ENCODE data around the gene FXYD3.
"Not testable (repeated sequence)": the region's sequence is repeated elsewhere in the genome, so short reads cannot be mapped to it uniquely, and the experiment has no call there.

FXYD3 gene

DNA sequence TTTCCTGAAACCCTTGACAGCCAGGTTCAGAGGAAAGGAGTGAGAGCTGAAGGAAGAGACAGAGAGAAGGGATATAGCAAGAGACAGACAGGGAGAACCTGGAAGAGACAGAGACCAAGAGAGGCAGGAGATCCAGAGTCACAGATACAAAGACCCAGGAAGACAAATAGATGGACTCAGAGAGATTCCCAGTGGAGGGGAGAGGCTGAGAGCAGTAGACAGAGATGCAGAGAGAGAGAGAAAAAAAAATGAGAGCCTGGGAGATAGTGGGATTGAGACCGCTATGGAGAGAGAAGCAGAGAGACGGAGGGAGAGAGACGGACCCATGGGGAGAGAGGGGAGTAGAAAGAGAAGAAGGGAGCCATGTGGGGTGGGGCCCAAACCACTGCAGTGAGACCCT, 28.2 kb downstream of the FXYD3 start:
- Histone ChIP-seq H3K4me1 (ENCODE audit: insufficient read depth, low read length) (peaks cover 23% of the 10 kb centered on the region), H3K9me3 (ENCODE audit: control insufficient read depth, insufficient read depth, low read length) (no peaks in the 10 kb centered on the region), H3K36me3 (ENCODE audit: insufficient read depth, low read length) (no peaks in the 10 kb centered on the region; the same call in 1 of the 2 replicates), H3K9ac (ENCODE audit: low read depth, low read length) (peak overlapping the region; percentile 47; the same call in 1 of the 2 replicates)

DNA sequence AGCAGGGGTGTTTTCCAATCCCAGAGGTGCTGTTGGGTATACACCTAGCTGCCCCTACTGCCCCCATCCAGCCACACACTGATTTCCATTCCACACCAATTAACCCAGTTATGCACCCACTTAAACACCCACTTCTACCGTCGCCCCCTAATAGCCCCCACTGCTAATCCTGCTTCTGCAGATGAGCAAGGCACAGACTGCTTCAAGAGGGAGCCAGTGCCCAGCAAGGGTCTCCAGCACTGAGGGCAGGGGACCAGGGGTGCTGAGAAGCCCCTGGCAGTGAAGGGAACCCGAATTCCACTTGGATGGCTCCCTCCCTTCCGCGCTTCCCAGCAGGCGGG, 28.6 kb downstream of the FXYD3 start:
- peaks cover 19% of the 10 kb centered on the region for H3K4me1 ChIP-seq (ENCODE audit: insufficient read depth, low read length)
- no peak overlapping the region for H3K9ac ChIP-seq (ENCODE audit: low read depth, low read length)
- H3K36me3 ChIP-seq (ENCODE audit: insufficient read depth, low read length): no peaks in the 10 kb centered on the region; the same call in 1 of the 2 replicates
- H3K9me3 ChIP-seq (ENCODE audit: control insufficient read depth, insufficient read depth, low read length): no peaks in the 10 kb centered on the region

DNA sequence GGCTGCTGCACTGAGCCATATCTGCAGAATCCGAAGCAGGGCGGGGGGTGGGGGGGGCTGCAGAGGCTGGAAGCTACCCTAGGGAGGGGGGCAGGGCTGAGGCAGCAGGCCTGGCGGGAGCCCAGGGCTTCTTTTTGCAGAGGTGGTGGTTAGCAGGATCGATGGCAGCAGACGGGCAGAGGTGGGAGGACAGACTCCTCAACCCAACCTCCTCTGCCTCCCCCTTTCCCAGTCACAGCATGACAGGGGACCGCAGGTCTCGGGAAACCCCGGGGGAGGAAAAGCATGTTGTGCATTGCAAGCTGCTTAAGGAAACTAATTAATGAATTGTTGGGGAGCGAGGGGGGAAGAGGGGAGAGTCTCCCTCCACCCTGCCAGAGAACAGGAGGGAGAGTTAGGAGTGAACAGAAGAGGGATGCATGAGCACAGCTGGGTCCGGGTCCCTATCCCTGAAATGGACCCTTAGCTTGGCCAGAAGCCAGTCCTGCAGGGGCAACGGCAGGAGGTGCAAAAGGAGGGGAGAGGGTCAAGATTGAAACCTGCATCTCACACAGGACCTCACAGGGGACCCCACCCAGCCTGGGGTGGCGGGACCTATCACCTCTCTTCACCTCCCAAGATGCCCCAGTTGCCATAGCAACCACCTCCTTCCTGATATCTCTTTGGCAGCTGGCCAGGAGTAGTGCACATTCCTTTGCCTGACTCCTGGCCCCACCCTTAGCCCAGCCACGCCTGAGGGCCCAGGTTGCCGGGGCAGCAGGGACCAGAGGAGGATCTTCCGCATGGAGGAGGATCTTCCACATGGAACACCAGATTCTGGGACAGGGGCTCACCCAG, 29.2 kb downstream of the FXYD3 start:
- Histone ChIP-seq H3K36me3 (ENCODE audit: insufficient read depth, low read length) (no peaks in the 10 kb centered on the region; the same call in 1 of the 2 replicates), H3K9me3 (ENCODE audit: control insufficient read depth, insufficient read depth, low read length) (no peaks in the 10 kb centered on the region), H3K9ac (ENCODE audit: low read depth, low read length) (no peak overlapping the region), H3K4me1 (ENCODE audit: insufficient read depth, low read length) (peaks cover 14% of the 10 kb centered on the region)

DNA sequence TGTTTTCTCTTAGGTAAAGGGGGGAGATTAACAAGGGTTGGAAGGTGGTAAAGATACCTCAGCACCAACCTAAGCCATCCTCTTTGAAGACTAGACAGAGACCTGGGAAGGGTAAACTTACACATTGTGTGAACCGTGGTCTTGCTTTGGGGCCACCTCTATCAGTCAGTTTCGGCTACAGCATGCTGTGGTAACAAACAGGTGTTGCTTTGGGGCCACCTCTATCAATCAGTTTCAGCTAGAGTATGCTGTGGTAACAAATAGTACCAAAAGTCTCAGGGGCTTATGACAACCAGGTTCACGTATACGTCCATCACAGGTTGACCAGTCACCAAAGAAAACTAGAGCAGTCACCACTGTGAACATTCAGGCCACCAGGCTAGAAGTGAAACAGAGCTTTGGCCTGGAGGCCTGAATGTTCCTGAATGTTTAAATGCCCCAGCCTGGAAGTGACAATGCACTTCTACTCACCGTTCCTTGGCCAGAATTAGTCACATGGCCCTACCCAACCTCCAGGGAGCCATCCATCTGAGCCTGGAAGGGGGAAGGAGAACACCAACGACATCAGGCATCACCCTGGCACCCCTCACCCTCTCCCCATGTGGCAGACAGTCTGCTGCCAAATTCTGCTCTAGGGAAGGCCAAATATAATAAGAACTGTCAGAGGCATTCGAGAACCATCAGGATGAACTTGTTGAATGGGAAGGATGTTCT, 31.3 kb downstream of the FXYD3 start:
- peaks cover 20% of the 10 kb centered on the region for H3K4me1 ChIP-seq (ENCODE audit: insufficient read depth, low read length)
- H3K36me3 ChIP-seq (ENCODE audit: insufficient read depth, low read length): no peaks in the 10 kb centered on the region; the same call in 1 of the 2 replicates
- no peak overlapping the region for H3K9ac ChIP-seq (ENCODE audit: low read depth, low read length)
- H3K9me3 ChIP-seq (ENCODE audit: control insufficient read depth, insufficient read depth, low read length): no peaks in the 10 kb centered on the region

- Histone ChIP-seq H3K9ac (ENCODE audit: low read depth, low read length) (no peak overlapping the region), H3K4me1 (ENCODE audit: insufficient read depth, low read length) (peaks cover 18% of the 10 kb centered on the region), H3K9me3 (ENCODE audit: control insufficient read depth, insufficient read depth, low read length) (no peaks in the 10 kb centered on the region), H3K36me3 (ENCODE audit: insufficient read depth, low read length) (no peaks in the 10 kb centered on the region; the same call in 1 of the 2 replicates)
Measured at GRCh38 chr19:35149463-35149862, 33.8 kb downstream of the FXYD3 start.

DNA sequence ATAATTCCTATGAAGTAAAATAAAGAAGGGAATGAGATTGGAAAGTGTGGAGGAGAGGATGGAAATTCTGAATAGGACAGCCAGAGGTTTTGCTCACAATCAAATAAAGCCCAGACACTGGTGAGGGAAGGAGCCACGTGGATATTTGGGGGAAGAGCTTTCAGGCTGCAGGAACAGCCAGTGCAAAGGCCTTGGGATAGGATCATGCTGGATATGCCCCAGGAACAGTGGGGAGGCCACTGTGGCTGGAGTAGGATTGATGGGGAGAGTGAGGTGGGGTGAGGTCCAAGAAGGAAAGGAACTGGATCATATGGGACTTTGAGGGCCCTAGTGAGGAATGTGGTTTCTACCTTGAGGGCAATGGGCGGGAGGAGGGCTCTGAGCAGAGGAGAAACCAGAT, 34.8 kb downstream of the FXYD3 start:
- Histone ChIP-seq H3K4me1 (ENCODE audit: insufficient read depth, low read length) (peaks cover 18% of the 10 kb centered on the region), H3K9ac (ENCODE audit: low read depth, low read length) (no peak overlapping the region), H3K9me3 (ENCODE audit: control insufficient read depth, insufficient read depth, low read length) (no peaks in the 10 kb centered on the region), H3K36me3 (ENCODE audit: insufficient read depth, low read length) (no peaks in the 10 kb centered on the region; the same call in 1 of the 2 replicates)

DNA sequence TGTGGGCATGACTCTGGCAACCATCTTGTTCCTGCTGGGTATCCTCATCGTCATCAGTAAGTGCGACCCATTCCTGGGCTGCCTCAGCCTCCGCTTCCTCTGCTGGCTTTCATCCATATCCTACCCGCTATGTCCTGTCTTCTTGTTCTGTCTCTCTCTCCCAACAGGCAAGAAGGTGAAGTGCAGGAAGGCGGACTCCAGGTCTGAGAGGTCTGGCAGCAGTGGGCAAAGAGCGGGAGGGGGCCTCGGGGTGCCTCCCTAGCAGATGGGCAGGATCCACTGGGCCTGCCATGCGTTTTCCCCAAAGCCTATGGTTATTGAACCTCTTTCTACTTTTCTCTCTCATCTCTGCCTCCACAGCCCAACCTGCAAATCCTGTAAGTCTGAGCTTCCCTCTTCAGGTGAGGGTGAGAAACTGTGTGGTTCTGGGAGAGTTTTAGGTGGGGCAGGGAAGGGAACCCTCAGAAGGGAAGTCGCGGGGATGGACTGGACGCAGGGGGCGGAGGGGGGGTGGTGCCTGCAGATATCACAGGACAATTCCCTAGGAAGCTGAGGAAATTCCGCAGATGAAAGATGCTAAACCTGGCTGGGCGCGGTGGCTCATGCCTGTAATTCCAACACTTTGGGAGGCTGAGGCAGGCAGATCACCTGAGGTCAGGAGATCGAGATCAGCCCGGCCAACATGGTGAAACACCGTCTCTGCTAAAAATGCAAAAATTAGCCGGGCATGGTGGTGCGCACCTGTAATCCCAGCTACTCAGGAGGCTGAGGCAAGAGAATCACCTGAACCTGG, 35.8 kb downstream of the FXYD3 start:
- no peaks in the 10 kb centered on the region for H3K9me3 ChIP-seq (ENCODE audit: control insufficient read depth, insufficient read depth, low read length)
- peaks cover 25% of the 10 kb centered on the region for H3K4me1 ChIP-seq (ENCODE audit: insufficient read depth, low read length)
- H3K9ac ChIP-seq (ENCODE audit: low read depth, low read length): no peak overlapping the region
- H3K36me3 ChIP-seq (ENCODE audit: insufficient read depth, low read length): no peaks in the 10 kb centered on the region; the same call in 1 of the 2 replicates

GRCh38 chr19:35153129-35153522, 37.5 kb downstream of the FXYD3 start:
- H3K4me1 ChIP-seq (ENCODE audit: insufficient read depth, low read length): peaks cover 26% of the 10 kb centered on the region
- H3K9me3 ChIP-seq (ENCODE audit: control insufficient read depth, insufficient read depth, low read length): not testable (repeated sequence)
- peak overlapping the region; percentile 91 for H3K9ac ChIP-seq (ENCODE audit: low read depth, low read length)
- H3K36me3 ChIP-seq (ENCODE audit: insufficient read depth, low read length): peaks cover 12% of the 10 kb centered on the region

GRCh38 chr19:35153701-35154524, 38.3 kb downstream of the FXYD3 start:
- Histone ChIP-seq H3K9me3 (ENCODE audit: control insufficient read depth, insufficient read depth, low read length) (no peaks in the 10 kb centered on the region), H3K36me3 (ENCODE audit: insufficient read depth, low read length) (peaks cover 17% of the 10 kb centered on the region), H3K4me1 (ENCODE audit: insufficient read depth, low read length) (peaks cover 26% of the 10 kb centered on the region), H3K9ac (ENCODE audit: low read depth, low read length) (peak overlapping the region; percentile 91; the same call in 1 of the 2 replicates)

GRCh38 chr19:35154525-35155406, 39.1 kb downstream of the FXYD3 start, which contains the start of gene FXYD5:
Gene FXYD5, plus strand, starts transcription at chr19:35154735. Its CDS starts 816 bp downstream, at chr19:35155551.
- Histone ChIP-seq H3K9me3 (ENCODE audit: control insufficient read depth, insufficient read depth, low read length) (no peaks in the 10 kb centered on the region), H3K4me1 (ENCODE audit: insufficient read depth, low read length) (peaks cover 26% of the 10 kb centered on the region), H3K36me3 (ENCODE audit: insufficient read depth, low read length) (peaks cover 25% of the 10 kb centered on the region), H3K9ac (ENCODE audit: low read depth, low read length) (peak within 1 kb of the TSS; percentile 91)

DNA sequence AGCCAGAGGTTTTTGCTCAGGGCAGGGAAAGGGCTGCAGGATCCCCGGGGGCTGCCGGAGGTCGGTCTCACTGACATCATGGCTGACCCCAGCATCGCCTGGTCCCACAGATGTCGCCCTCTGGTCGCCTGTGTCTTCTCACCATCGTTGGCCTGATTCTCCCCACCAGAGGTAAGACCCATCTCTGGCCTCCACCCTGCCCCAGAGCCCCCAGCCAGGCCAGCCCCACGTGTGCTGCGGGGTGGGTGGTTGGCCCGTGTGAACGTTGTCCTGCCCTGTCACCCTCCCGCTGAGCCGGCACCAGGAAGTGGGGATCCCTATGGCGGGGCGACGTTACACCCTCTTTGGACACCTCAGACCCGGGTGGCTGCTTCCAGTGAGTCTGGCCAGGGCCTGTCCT, 39.8 kb downstream of the FXYD3 start:
- Histone ChIP-seq H3K9me3 (ENCODE audit: control insufficient read depth, insufficient read depth, low read length) (no peaks in the 10 kb centered on the region), H3K9ac (ENCODE audit: low read depth, low read length) (peak overlapping the region; percentile 91), H3K36me3 (ENCODE audit: insufficient read depth, low read length) (peaks cover 27% of the 10 kb centered on the region), H3K4me1 (ENCODE audit: insufficient read depth, low read length) (peaks cover 25% of the 10 kb centered on the region)

DNA sequence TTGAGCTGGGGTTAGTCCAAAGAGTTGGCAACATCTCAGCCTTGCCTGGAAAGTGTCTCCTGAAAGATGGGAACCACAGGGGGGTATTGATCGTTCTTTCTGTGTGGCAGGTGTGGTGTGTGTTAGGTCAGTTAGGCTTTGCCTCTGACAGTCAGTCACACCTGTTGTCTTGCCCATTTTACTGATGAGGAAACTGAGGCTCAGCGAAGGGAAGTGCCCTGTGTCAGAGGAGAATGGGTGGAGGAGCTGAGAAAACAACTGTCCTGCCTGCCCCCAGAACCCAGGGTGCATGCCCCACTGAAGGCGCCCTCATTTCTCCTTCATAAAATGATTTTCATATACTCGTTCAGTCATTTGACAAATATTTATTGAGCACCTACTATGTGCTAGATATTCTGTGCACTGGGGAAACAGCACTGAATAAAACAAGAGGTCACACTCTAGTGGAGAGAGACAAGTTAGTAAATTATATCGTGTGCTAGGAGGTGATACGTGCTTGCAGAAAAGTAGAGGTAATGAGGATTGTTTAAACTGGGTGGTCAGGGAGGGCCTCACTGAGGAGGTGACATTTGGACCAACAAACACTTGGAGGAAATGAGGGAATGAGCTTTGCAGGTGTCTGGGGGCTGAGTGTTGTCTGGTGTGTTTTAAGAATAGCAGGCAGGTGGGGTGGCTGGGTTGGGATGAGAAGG, 40.5 kb downstream of the FXYD3 start:
- Histone ChIP-seq H3K9ac (ENCODE audit: low read depth, low read length) (peak overlapping the region; percentile 91; the same call in 1 of the 2 replicates), H3K36me3 (ENCODE audit: insufficient read depth, low read length) (peaks cover 27% of the 10 kb centered on the region), H3K4me1 (ENCODE audit: insufficient read depth, low read length) (peaks cover 18% of the 10 kb centered on the region), H3K9me3 (ENCODE audit: control insufficient read depth, insufficient read depth, low read length) (no peaks in the 10 kb centered on the region)
